GM12872 (cell line): ENCODE results near the gene IFNAR2.

ENCODE experiments used
- TF ChIP-seq, protein P1 (sequence below): IDR thresholded peaks from 3 replicates; pipeline ENCODE4 v1.5.1; 2011; ENCODE audit warnings: low read depth, mild to moderate bottlenecking, low read length, moderate library complexity; ENCODE audit not compliant: insufficient read depth

The IFNAR2 gene

DNA sequence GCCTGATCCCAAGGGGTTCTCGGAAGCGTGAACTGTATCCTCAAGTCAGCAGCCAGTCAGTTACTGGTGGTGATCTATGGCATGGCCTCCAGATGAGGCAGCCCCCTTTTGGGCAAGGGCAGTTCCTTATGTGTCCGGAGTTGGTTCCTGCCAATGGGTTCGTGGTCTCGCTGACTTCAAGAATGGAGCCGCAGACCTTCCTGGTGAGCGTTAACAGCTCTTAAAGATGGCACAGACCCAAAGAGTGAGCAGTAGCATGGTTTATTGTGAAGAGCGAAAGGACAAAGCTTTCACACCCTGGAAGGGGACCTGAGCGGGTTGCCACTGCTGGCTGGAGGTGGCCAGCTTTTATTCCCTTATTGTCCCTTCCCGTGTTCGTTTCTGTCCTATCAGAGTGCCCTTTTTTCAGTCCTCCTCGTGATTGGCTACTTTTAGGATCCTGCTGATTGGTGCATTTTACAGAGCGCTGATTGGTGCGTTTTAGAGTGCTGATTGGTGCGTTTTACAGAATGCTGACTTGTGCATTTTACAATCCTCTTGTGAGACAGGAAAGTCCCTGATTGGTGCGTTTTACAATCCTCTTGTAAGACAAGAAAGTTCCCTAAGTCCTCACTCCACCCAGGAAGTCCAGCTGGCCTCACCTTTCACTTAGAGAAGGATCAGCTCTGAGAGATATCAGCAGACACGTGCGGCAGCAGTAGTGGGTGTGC lies 27.5 kb downstream of the IFNAR2 start:
- TF ChIP-seq, protein P1, sequence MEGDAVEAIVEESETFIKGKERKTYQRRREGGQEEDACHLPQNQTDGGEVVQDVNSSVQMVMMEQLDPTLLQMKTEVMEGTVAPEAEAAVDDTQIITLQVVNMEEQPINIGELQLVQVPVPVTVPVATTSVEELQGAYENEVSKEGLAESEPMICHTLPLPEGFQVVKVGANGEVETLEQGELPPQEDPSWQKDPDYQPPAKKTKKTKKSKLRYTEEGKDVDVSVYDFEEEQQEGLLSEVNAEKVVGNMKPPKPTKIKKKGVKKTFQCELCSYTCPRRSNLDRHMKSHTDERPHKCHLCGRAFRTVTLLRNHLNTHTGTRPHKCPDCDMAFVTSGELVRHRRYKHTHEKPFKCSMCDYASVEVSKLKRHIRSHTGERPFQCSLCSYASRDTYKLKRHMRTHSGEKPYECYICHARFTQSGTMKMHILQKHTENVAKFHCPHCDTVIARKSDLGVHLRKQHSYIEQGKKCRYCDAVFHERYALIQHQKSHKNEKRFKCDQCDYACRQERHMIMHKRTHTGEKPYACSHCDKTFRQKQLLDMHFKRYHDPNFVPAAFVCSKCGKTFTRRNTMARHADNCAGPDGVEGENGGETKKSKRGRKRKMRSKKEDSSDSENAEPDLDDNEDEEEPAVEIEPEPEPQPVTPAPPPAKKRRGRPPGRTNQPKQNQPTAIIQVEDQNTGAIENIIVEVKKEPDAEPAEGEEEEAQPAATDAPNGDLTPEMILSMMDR: no peak

DNA sequence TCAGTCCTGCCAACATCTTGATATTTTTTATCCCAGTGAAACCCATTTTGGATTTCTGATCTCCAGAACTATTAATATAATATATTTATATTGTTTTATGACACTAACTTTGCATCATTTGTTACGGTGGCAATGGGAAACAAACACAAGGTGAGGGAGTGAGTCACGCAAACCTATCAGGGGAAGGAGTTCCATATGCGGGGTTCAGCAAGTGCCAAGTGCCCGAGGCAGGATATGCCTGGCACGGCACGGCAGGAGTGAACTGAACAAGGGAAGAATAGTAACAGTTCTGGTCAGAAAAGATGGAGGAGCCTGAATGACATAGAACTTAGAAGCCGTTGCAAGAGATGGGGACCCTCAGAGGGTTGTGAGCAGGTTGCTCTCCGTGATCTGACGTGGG lies 28.7 kb downstream of the IFNAR2 start:
- TF ChIP-seq, protein P1: no peak

DNA sequence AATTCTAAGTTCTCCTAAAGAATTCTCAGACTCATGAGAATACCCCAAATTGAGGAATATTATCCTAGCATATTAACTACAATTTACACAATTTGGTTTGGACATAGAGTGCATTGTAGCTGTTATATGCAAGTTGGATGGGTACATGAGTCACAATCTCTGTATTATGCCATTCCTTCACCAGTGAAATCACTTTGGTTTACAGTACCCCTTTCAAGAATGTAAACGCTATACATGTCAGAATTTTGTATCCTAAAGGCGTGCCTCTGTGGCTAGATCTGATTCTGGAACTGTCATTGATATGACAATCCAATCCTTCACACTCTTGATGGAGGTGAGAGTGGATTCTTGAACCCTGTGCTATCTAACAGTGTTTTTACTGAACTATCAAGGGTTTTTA lies 29.7 kb downstream of the IFNAR2 start:
- TF ChIP-seq, protein P1: no peak

DNA sequence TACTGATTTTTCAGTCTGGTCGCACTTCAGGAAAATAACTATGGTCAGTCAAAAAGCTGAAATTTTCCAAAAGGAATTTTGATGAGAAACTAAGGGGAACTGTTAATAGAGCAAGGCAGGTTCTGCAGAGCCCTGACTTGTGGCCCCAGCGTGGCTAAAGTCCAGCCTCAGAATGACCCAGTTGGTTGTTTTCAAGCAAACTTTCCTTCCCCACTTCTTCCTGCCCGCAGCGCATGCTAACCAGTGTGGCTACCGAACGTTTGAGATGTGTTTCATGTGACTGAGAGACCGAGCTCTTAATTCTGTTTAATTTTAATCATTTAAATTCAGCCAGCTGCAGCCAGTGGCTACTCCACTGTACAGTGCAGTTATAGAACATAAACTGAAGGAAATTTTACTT lies 30.3 kb downstream of the IFNAR2 start:
- TF ChIP-seq, protein P1: no peak

DNA sequence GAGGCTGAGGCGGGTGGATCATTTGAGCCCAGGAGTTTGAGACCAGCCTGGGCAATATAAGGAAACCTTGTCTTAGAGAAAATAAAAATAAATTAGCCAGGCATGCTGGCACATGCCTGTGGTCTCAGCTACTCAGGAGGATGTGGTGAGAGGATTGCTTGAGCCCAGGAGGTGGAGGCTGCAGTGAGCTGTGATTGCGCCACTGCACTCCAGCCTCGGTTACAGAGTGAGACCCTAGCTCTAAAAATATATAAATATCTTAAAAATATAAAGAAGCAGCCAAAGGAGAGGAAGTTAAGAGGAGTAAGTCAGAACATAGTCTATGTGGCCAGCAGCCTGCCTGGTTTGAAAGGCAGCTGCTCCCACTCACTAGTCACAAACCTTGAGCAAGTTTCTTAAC lies 31.9 kb downstream of the IFNAR2 start:
- TF ChIP-seq, protein P1: no peak

DNA sequence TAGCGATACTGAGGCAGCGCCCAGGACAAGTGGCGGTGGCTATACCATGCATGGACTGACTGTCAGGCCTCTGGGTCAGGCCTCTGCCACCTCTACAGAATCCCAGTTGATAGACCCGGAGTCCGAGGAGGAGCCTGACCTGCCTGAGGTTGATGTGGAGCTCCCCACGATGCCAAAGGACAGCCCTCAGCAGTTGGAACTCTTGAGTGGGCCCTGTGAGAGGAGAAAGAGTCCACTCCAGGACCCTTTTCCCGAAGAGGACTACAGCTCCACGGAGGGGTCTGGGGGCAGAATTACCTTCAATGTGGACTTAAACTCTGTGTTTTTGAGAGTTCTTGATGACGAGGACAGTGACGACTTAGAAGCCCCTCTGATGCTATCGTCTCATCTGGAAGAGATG lies 33.2 kb downstream of the IFNAR2 start:
- TF ChIP-seq, protein P1: no peak

DNA sequence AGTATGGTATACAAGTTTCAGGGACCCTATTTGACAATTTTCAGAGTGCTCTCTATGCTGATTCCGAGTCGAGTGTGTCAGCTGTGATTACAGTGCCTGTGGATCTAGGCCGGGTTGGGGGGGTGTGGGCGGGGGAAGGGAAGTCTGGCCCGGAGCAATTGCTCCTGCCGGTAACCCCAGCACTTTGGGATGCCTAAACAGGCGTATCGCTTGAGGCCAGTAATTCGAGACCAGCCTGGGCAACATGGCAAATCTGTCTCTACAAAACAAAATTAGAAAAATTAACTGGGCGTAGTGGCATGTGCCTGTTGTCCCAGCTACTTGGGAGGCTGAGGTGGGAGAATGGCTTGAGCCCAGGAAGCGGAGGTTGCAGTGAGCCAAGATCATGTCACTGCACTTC lies 34.8 kb downstream of the IFNAR2 start:
- TF ChIP-seq, protein P1: no peak
